ENCODE results near the gene TMEM106A. TPM values are rescaled to one million over a fixed set of nuclear protein-coding genes. Genes with fewer than 3 reads are reported as not detected.

The TMEM106A gene
- total and polyA plus RNA-seq, 2 of the 13 experiments (the other 11 are each of a cell fraction or from before 2014, with no cell fraction given): 16.9 to 35.9 TPM

GRCh38 chr17:43211480-43212402 is at the start of gene TMEM106A (continued):
- no peak for TF ChIP-seq SNAPC2 (CRISPR knock-in tag; IDR thresholded peaks at IDR 0.05)
- TF ChIP-seq BRCA1 (CRISPR knock-in tag; IDR thresholded peaks at IDR 0.05): 0 out of 2 replicates have a peak, but pooled peaks have one; percentile 73
- TF ChIP-seq IRF9 (CRISPR knock-in tag; IDR thresholded peaks at IDR 0.05; ENCODE audit: borderline replicate concordance): 0 out of 2 replicates have a peak, but pooled peaks have one; percentile 57
- TF ChIP-seq ZBTB25 (CRISPR knock-in tag; IDR thresholded peaks at IDR 0.05): peak; percentile 34; the same call in 1 of the 2 replicates
- TF ChIP-seq ZNF468 (CRISPR knock-in tag; IDR thresholded peaks at IDR 0.05): no peak
- TF ChIP-seq TEAD2 (CRISPR knock-in tag; IDR thresholded peaks at IDR 0.05): no peak
- TF ChIP-seq BORCS8-MEF2B (CRISPR knock-in tag; IDR thresholded peaks at IDR 0.05): 0 out of 2 replicates have a peak, but pooled peaks have one; percentile 13
- TF ChIP-seq ELF3 (CRISPR knock-in tag; IDR thresholded peaks at IDR 0.05): peak; percentile 56
- no peak for TF ChIP-seq SOX6 (IDR thresholded peaks at IDR 0.05)
- TF ChIP-seq SOX6 (CRISPR knock-in tag; IDR thresholded peaks at IDR 0.05): 0 out of 2 replicates have a peak, but pooled peaks have one; percentile 34
- TF ChIP-seq STAT5B (CRISPR knock-in tag; IDR thresholded peaks at IDR 0.05): no peak
- peak; percentile 36; the same call in 1 of the 2 replicates for TF ChIP-seq ZNF746 (CRISPR knock-in tag; IDR thresholded peaks at IDR 0.05)
- TF ChIP-seq NFIB (CRISPR knock-in tag; IDR thresholded peaks at IDR 0.05; ENCODE audit: borderline replicate concordance): 0 out of 2 replicates have a peak, but pooled peaks have one; percentile 32
- TF ChIP-seq CSRNP2 (CRISPR knock-in tag; conservative IDR thresholded peaks at IDR 0.05; ENCODE audit: low read depth): no peak
- TF ChIP-seq SETDB1 (CRISPR knock-in tag; IDR thresholded peaks at IDR 0.05; ENCODE audit: borderline replicate concordance): no peak
- peak; percentile 84; the same call in 1 of the 2 replicates for TF ChIP-seq ZNF878 (CRISPR knock-in tag; IDR thresholded peaks at IDR 0.05)
- TF ChIP-seq ASH2L (IDR thresholded peaks at IDR 0.05; ENCODE audit: insufficient read length, low read depth, low read length): peak; percentile 33
- TF ChIP-seq NFE2L2 (IDR thresholded peaks at IDR 0.05; ENCODE audit: low read length): no peak
- TF ChIP-seq TEAD3 (CRISPR knock-in tag; optimal IDR thresholded peaks at IDR 0.05; ENCODE audit: borderline replicate concordance): peak; percentile 40
- peak; percentile 98 for TF ChIP-seq KDM2A (CRISPR knock-in tag; IDR thresholded peaks at IDR 0.05; ENCODE audit: borderline replicate concordance, low read depth)
- 0 out of 2 replicates have a peak, but pooled peaks have one; percentile 55 for TF ChIP-seq ISL2 (CRISPR knock-in tag; IDR thresholded peaks at IDR 0.05)
- TF ChIP-seq SMARCC2 (IDR thresholded peaks at IDR 0.05): no peak
- TF ChIP-seq KDM5B (CRISPR knock-in tag; IDR thresholded peaks at IDR 0.05; ENCODE audit: borderline replicate concordance): peak; percentile 93
- TF ChIP-seq ZNF747 (CRISPR knock-in tag; IDR thresholded peaks at IDR 0.05; ENCODE audit: borderline replicate concordance): peak; percentile 69; the same call in 1 of the 2 replicates

Data from HepG2 (cell line).